DMS114 treated with DMSO at 0.1 percent for 48 hours (cell line): Measurements from ENCODE around the gene ODAD3.
A peak's percentile ranks its signal among the peaks of the same experiment; 100 is the strongest.
"Not testable (repeated sequence)": the region's sequence is repeated elsewhere in the genome, so short reads cannot be mapped to it uniquely, and the experiment has no call there.

Experiments
- DNase-seq: peaks from one replicate; lab custom pipeline; 2025; ENCODE audit not compliant: unreplicated experiment; lab: John Stamatoyannopoulos, UW

Gene ODAD3

DNA sequence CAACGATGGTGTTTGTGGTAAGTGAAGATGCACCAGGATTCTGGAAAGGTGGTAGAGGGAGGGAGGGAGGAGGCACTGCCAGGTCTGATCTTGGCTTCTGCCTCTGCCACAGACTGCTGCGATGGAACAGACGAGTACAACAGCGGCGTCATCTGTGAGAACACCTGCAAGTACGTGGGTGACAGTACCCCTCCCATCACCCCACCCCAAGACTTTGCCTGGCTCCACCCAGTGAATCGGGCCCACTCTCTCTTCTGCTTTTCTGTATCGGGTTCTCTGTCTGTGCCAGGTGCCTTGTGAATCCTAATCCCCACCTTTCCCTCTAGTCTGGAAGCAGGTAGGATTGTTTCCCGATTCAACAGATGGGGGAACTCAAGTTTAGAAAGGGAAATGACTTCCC, 3.0 kb upstream of the ODAD3 start:
- DNase-seq: no peak

DNA sequence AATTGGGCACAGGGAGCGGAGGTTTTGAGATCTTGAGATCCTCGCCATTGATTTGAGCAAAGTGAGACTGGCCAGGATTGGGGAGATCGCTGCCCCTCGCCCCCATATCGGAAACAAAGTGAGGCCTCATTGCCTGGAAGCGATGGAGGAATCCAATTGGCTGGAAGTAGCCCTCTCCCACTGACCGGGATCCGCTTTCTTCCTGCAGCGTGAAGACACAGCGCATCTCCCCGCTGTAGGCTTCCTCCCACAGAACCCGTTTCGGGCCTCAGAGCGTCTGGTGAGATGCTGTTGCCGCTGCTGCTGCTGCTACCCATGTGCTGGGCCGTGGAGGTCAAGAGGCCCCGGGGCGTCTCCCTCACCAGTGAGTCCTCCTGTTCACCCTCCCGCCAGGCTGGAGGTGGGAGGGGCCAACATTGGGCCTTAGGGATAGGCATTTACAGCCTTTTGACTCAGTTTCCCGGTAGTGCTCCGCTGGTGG, 952 bp upstream of the ODAD3 start:
- no peak for DNase-seq

DNA sequence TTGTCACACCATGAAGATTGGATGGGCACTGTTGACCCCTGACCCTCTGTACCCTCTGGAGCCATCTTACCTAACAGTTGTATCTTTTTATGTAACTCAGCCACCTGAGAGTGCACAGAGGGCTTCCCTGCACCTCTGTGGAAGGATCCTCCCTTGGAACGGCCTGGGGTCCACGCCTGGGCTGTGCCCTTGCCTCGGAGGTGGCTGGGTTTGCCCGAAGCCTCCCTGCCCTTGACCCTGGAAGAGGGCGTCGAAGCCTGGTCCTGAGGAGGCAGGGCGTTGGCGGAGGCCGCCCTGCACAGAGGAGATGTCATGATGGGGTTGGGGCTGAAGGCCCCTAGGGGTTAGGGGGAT, 241 bp downstream of the ODAD3 start:
- DNase-seq: no peak

DNA sequence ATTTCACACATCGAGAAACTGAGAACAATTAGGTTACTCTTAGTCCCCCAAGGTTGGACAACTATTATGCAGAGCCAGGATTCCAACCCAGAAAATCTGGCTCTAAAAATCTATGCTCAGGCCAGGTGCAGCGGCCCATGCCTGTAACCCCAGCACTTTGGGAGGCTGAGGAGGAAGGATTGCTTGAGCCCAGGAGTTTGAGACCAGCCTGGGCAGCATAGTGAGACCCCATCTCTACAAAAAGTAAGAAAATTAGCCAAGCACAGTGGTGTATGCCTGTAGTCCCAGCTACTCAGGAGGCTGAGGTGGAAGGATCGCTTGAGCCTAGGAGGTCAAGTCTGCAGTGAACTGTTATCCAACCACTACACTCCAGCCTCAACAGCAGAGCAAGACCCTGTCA, 1.4 kb downstream of the ODAD3 start:
- not testable (repeated sequence) for DNase-seq

DNA sequence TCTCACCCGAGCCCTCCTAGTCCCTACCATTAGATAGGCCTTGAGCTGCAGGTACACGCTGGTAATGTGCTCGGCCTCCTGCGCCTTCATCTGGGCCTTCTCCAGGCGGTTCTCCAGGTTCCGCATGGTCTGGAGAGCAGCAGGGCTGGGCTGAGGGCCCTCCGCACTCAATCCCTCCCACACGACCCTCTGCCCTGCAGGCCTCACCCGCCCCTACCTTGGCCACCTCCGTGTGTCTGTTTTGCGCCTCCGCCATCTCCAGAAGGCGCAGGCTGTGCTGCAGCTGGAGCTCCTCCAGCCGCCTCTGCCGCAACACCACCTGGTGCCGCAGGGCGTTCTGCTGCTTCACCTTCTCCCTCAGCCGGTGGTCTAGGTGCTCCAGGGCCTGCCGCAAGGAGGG, 8.3 kb downstream of the ODAD3 start:
- DNase-seq: no peak

DNA sequence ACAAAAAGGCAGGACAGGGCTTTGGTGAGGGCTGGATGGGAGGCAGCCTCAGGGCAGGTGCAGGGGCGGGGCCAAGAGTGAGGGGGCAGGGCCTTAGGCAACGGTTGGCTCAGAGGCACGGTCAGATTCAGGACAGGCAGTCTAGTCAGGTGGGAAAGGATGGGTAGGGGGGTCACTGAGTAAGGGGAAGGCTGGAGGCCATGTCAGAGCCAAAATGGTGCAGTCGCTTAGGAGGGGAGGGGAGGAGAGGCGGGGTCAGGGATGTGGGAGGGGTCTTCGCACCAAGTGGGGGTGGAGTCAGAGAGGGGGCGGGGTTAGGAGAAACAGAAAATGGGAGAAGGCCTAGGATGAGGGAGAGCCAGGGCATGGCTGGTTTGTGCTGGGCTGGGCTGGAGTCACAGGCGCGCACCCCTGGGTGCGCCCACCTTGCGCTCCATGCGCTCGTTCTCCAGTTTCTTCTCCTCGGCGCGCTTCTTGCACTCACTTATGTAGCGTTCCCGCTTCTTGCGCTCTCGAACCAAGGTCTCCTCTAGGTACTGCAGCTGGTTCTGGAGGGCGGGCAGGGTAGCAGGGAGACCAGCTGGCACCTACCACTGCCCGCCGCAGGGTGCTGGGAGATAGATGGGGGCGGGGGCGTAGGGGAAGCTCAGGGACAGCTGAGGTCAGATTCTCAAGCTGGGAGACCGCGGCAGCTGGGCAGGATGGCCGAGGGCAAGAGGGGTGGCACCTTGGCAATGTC, 9.0 kb downstream of the ODAD3 start:
- DNase-seq: no peak

DNA sequence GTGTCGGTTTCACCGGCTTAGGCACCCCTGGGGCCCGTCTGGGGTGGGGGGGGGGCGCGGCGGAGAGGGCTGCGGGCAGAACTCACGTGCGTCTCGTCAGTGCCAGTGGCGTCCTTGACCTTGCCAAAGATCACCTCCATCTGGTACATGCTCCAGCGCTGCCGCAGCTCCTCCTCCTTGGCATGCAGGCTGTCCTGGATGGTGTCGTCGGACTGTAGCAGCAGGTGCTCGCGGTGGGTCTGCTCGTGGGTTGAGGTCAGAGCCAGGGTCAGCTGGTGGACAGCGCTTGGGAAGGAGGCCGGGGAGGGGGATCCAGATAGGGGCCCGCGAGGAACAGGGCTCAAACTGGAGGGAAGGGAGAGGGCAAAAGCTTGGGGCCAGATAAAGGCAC, 11.1 kb downstream of the ODAD3 start:
- DNase-seq: no peak

DNA sequence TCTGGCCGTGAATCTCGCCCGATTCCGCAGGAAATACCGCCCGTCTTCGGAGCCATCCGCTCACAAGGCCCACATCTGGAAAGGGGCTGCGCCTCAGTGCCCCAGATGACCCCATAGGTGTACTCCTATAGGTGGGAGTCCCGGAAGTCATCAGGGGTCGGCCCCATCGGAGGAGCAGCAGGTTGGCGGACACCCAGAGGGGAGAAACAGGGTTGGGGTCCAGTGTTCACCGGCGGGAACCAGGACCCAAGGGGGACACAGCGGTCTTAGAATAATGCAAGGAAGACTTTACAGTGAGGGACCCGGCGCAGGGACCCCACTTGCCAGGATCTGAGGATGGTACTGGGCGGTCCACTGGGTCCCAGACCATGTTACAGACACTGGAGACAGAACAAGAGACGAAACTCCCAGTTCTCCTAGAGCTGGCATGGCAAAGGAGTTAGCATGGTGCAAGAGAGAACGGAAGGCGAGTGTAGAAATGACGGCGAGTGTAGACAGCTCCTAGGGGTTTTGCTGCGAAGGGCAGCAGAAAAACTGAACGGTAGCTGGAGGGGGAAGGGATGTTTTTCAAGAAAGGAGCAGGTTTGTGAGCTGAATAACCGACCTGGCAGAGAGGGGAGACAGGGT, 11.6 kb downstream of the ODAD3 start:
- DNase-seq: no peak

DNA sequence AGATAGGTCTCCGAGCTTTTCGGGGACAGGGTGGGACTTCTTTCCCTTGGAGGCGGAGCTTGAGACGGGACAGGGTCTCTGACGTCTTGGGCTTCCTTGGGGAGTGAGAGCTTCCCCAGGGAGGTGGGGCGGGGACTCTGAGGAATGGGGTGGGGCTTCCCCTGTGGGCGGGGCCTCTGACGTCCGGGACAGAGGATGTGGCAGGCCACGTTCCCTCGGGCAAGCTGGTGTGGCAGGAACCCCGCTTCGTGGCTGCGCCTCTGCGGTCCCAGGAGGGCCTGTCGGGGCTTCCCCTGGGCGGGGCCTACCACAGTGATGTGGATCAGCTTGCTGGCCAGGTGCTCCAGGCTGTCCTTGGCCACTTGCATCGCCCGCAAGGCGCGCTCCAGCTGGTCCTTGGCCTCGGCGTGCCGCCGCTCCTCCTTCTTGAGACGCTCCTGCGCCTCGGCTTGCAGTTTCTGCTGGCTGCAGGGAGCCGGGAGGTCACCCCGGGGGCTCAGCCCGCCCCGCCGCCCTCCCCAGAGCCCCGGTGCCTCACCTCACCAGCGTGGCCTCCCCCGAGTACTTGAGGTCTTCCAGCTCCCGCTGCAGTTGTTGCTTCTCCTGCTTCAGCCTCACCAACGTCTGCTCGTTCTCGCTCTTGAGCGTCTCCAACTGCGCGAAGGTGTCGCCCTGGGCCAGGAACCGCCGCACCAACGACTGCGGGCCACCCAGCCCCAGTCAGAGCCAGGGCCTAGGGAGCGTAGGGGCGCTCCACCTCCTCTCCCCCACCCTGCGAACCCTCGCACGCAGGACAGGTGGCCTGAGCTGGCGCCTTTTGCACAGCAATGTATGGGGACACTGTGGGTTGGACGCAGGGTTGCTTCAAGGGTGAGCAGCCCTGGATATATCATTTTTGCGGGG, 12.5 kb downstream of the ODAD3 start:
- DNase-seq: peak; percentile 21

DNA sequence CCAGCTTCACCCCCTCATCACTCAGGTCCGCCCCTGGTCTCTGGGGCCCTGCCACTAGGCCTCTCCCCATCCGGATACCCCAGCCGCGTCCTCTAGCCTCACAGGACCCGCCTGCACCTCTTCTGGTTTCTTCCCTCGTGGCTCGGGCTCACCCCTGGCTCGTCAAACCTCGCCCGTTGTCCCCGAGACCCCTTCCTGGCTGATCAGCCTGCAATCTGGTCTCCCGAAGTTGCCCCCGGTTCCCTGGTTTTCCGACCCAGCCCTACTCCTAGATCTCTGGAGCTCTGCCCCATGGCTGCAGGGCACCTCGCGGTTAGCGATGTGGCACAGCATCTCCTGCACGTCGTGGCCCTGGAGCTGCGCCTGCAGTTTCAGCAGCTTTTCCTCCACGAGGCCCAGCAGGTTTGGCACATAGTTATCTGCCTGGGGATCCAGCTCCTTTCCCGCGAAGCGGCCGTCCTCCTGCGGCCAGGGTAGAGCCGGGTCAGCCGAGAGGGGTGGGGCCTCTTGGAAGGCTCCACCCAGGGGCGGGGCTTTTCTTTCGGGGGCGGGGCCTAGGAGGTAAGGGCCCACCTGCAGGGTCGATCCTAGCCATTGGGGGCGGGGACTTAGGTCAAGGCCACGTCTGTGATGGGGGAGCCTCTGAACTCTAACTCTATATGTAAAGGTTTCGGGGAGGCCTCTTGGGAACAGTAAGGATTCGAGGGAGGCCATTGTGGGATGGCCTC, 13.4 kb downstream of the ODAD3 start:
- DNase-seq: no peak

DNA sequence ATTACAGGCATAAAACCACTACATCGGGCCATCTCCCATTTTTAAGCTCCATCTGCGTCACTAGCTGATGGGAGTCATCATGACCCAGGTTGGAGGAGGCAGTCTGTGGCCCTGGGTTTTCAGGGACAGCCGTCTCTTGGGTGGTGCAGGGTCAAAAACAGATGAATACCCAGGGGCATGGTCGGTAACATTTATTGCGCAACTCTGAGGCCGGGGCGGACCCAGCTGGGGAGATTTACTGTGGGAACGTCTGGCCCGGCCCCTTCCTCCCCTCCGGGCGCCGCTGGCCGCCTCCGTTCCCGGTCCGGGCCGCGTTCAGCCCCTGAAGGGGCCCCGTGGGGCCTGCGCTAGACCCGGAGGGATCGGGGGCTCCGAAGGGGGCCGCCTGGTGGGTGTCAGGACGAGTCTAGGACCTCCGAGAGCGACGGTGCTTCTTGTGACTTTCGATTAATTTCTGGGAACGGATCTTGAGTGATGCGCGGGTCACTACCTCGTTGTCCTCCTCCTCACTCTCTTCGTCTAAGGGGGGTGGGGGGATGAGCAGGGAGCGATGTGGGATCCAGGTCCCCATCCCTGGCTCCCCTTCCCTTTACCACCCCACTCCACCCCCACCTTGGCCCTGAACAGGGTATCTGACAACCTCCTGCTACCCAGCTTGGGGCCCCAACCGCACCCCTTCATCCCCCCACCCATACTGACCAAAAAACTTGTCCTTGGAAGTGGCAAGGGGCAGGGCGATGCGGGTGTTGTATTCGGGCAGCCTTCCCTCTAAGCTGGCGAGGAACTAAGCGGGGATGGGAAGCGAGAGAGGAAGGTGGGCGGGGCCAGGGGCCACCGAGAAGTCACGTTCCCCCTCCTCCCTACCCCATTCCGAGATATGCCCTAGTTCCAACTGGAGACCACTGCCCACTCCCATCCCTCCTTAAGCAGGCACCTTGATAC, 14.2 kb downstream of the ODAD3 start:
- no peak for DNase-seq

DNA sequence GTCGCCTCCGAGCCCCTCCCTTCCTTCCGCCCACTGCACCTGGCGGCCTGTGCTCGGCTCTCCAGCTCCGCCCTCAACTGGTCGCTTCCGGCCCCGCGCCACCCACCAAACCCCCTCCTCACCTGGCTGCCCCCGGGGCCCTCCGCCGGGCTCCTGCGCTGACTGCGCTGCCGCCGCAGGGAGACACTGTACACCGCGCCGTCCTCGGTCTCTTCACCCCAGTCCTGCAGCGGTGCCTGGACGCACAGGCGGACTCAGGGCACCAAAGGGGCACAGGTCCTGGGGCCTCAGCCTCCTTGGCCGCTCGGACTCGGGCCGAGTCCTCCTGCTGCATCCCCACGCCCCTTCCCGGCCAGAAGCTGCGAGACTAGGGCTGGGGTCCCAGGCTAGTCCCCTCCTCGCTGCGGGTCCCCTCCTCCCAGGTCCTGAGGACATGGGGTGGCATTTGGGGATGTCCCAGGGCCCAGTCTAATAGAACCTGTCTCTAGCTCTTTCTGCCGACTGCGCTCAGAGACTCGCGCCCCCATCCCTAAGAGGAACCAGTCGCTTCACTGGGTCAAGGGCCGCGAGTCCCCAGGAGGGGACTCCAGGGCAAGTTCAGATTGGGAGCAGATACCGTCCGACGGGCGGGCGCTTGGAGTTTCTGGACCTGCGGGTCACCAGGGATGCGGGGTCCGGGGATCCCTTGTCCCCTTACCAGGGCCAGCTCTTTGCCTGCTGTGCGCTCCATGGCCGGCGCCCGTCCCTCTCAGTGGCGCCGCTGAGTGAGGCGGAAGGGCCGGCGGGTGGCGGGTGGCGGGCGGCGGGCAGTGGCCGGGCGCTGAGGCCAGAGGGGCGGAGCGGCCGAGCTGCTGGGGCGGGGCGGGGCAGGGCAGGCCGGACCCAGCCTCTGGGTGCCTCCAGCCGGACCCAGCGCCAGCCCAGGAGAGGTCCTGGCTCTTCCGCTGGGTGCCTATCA, 16.1 kb downstream of the ODAD3 start, which contains the start of gene RGL3:
Gene RGL3, minus strand, starts transcription at position 766 of the 958 bp plus-strand sequence. Its CDS starts 36 bp downstream, at position 730.
- no peak for DNase-seq

DNA sequence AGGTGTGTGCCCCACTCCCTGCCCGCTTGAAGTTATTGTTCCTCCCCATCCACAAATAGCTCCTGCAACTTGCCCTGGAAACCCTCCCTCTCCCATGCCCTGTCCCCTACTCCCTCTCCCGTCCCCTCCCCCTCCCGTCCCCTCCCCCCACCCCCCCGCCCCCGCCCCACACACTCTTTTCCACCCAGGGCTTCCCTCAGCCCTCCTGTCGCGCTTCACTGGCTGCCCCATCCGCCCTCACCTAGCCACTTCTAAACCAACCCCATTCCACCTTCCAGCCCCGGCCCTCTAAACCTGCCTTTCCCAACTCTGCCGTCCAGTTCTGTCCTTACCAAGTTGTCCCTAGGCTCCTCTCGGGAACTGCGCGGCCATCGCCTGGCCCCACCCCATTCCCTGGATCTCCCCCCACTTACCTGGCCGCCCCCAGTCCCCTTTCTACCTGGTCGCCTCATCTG, 16.8 kb downstream of the ODAD3 start:
- DNase-seq: no peak

DNA sequence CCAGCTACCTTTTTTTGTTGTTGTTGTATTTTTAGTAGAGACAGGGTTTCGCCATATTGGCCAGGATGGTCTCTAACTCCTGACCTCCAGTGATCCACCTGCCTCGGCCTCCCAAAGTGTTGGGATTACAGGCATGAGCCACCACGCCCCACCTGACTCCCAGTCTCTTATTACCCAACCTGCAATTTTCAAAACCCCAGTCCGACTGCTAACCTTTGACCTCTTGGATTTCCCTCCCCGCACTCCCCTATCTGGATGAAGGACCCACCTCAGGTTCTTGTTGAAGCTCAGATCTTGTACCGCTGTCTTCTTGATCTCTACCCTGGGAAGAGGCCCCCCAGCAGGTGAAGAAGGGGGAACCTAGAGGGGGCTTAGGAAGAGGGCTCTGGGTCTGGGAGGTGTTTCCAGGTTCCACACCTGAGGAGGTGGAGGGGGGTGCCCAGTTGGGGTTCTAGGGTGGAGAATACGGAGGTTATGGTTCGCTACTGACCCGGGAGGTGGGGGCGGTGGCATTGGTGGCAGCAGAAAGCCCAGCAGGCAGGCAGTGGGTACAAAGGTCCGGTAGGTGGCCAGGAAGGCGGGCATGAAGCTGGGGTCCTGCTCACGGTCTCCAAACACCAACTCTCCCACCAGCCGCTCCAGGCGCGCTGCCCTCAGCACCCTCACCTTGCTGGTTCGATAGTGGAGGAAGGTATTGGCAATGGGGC, 18.4 kb downstream of the ODAD3 start:
- DNase-seq: no peak

DNA sequence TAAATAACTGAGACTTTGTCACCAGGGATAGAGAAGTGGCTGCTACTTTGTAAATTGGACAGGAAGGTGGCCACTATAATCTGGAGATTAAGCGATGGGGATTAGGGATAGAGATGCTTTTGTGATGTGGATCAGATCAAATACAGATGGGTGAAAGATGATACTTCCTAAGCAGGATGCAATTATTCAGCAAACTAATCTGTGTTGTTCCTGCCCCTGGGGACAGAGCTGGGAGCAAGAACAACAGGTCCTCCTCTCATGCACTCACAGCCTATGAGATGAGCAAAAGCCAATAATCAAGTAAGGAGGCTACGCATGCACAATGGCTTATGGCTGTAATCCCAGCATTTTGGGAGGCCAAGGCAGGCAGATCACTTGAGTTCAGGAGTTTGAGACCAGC, 20.4 kb downstream of the ODAD3 start:
- no peak for DNase-seq

DNA sequence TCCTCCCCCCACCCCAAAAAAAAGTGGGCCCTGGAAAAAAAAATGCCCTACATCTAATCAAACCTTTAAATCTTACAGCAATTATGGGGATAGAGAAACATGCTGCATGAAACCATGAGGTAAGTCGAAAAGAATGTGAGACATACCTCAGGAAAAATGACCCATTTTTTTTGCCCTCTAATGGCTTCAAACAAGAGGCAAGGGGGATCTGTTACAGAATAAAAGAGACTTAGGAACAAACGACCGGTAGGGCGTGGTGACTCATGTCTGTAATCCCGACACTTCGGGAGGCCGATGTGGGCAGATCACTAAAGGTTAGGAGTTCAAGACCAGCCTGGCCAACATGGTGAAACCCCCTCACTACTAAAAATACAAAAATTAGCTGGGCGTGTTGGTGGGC, 24.2 kb downstream of the ODAD3 start:
- no peak for DNase-seq

DNA sequence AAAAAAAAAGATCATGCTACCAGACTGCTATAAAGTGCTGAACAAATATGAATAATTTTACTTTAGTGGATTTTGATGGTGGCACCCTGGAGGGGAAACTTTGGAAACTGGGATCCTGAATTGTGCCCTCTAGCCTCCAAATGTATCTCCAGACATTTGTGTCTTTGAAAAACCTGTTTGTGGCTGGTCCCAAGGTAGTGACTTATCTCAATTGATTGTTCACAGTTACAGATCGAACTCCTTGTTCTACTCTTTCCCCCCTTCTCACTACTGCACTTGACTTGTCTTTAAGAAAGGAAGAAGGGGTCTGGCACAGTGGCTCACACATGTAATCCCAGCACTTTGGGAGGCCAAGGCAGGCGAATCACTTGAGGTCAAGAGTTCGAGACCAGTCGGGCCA, 26.3 kb downstream of the ODAD3 start:
- DNase-seq: no peak

DNA sequence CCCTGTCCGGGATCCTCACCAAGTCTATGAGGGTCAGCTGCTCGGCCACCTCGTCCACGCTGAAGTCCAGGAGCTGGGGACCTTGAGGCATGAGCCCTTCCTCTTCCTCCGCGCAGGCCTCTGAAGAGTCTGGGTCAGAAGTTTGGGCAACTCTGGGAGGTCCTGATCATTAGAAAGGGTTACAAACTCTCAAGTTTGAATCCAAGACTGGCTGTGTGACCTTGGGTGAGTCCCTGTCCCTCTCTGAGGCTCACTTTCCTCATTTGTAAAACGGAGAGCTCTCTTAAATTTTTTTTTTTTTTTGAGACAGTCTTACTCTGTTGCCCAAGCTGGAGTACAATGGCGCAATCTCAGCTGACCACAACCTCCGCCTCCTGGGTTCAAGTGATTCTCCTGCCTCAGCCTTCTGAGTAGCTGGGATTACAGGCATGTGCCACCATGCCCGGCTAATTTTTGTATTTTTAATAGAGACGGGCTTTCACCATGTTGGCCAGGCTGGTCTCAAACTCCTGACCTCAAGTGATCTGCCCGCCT, 28.2 kb downstream of the ODAD3 start:
- not testable (repeated sequence) for DNase-seq
